NT2/D1 (cell line): ENCODE data around the gene DOP1B.

ENCODE experiments used
- DNase-seq: peaks from one replicate; pipeline ENCODE4 v3.0.0-alpha.2; 2011; ENCODE audit warnings: low read depth, low spot score
- H3K27me3 ChIP-seq: 2 replicates; pipeline ENCODE4 v1.6.0; 2011; ENCODE audit warnings: mild to moderate bottlenecking; ENCODE audit not compliant: insufficient read length, insufficient read depth
- H3K36me3 ChIP-seq: 2 replicates; pipeline ENCODE4 v1.6.1; 2011; ENCODE audit warnings: mild to moderate bottlenecking, low read length, mixed read lengths; ENCODE audit not compliant: insufficient read depth, insufficient read length
- H3K4me1 ChIP-seq: 2 replicates; pipeline ENCODE4 v1.5.1; 2011; ENCODE audit not compliant: insufficient read depth, insufficient read length
- H3K4me3 ChIP-seq: 2 replicates; pipeline ENCODE4 v1.5.1; 2011; ENCODE audit warnings: low read depth; ENCODE audit not compliant: insufficient read length
- H3K9ac ChIP-seq: 2 replicates; pipeline ENCODE4 v1.6.0; 2011; ENCODE audit warnings: low read depth; ENCODE audit not compliant: insufficient read length
- H3K9me3 ChIP-seq: 2 replicates; pipeline ENCODE4 v1.5.1; 2011; ENCODE audit warnings: mild to moderate bottlenecking, low read length; ENCODE audit not compliant: insufficient read depth
- SUZ12 ChIP-seq: IDR thresholded peaks from 2 replicates; pipeline ENCODE4 v1.6.1; 2011; ENCODE audit not compliant: insufficient read length, insufficient read depth; ENCODE audit errors: extremely low read depth
- YY1 ChIP-seq: IDR thresholded peaks from 2 replicates; pipeline ENCODE4 v1.6.1; 2011; ENCODE audit not compliant: insufficient read length, insufficient read depth
- ZNF274 ChIP-seq: IDR thresholded peaks from 2 replicates; pipeline ENCODE4 v1.6.1; 2011; ENCODE audit warnings: mild to moderate bottlenecking, low read depth, low read length

Gene DOP1B

DNA sequence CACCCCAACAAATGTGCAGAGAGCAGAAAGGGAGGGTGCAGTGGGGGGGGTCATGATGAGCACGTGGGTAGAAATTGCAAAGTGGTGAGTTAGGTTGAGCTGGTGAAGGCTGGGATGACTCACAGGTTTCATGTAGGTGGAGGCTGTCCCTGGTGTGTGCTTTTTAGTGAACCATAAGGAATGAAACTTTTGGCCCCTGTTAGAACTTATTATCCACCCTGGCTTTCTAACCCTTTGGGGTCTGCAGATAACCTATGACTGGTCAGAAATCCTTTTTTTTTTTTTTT, 46.9 kb downstream of the DOP1B start:
- H3K9me3 ChIP-seq, result no peaks in the 10 kb centered on the region
- no peak overlapping the region for H3K4me3 ChIP-seq
- H3K9ac ChIP-seq, result no peak overlapping the region
- H3K36me3 ChIP-seq, result peaks cover 3% of the 10 kb centered on the region
- no peak for DNase-seq
- H3K27me3 ChIP-seq, result no peaks in the 10 kb centered on the region
- H3K4me1 ChIP-seq, result peaks cover 17% of the 10 kb centered on the region
- no peak for TF ChIP-seq SUZ12
- no peak for TF ChIP-seq ZNF274
- no peak for TF ChIP-seq YY1

DNA sequence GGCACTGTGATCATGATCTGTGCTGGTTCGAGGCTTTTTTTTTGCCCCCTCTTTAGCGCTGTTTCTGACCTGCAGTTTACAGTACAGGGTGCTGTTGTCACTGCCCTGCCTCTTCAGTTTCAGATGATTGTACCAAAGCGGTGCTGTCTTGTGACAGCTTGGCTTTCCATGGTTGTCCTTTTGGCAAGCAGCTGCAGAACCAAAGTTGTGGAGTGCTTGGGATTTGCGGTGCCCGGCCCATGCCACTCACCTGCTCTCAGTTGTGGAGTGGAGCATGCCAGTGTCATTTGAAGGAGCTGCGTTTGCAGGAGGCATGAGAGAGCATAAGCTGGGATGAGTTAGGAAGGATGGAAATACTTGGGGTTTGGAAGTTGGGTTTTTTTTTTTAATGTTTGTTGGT, 48.4 kb downstream of the DOP1B start:
- TF ChIP-seq YY1 (no peak), ZNF274 (no peak), SUZ12 (no peak)
- Histone ChIP-seq H3K27me3 (no peaks in the 10 kb centered on the region), H3K4me1 (peaks cover 23% of the 10 kb centered on the region), H3K9me3 (no peaks in the 10 kb centered on the region), H3K36me3 (peaks cover 2% of the 10 kb centered on the region), H3K9ac (no peak overlapping the region), H3K4me3 (no peak overlapping the region)
- DNase-seq, result no peak

- no peak for TF ChIP-seq YY1
- TF ChIP-seq ZNF274, result no peak
- no peak for TF ChIP-seq SUZ12
- H3K36me3 ChIP-seq, result no peaks in the 10 kb centered on the region
- peaks cover 23% of the 10 kb centered on the region for H3K4me1 ChIP-seq
- no peak for DNase-seq
- no peaks in the 10 kb centered on the region for H3K27me3 ChIP-seq
- H3K4me3 ChIP-seq, result no peak overlapping the region
- H3K9ac ChIP-seq, result no peak overlapping the region
- no peaks in the 10 kb centered on the region for H3K9me3 ChIP-seq
Observed at GRCh38 chr21:36205962-36206361, 49.3 kb downstream of the DOP1B start.
